ENCODE measurements around the gene PIP5KL1.

The PIP5KL1 gene

DNA sequence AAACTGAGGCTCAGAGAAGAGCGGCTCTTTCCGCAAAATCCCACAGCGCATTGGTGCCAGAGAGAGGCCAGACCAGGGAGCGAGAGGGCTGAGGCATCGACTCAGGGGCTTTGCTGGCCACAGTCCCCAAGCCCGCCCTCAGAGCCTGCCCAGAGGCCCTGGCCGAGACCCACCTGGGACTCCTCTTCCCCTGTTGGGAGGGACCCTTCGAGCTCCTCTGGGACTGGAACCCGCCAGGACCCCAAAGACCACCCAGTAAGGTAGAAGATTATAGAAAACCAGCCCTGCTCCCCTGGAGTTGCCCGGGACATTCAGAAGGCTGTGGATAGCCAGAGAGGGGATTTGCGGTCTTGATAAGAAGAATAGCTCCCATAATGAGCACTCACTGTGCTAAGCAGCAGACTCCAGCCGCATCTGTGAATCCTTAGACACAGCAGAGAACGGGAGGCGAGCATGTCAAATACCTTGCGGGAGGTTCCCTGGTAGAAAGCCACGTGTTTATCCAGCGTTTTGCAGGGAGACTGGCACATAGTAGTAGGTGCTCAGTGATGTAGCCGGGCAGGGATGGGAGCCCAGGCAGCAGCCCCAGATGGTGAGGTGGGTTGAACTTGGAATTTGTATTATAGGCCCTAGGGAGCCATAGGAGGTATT is 52.5 kb downstream of the PIP5KL1 start:
- peak overlapping the region; percentile 53 for H3K4me3 ChIP-seq (ENCODE audit: low read depth, low read length)
- no peak for DNase-seq (ENCODE audit: low read depth, low spot score)
- TF ChIP-seq, protein P1, sequence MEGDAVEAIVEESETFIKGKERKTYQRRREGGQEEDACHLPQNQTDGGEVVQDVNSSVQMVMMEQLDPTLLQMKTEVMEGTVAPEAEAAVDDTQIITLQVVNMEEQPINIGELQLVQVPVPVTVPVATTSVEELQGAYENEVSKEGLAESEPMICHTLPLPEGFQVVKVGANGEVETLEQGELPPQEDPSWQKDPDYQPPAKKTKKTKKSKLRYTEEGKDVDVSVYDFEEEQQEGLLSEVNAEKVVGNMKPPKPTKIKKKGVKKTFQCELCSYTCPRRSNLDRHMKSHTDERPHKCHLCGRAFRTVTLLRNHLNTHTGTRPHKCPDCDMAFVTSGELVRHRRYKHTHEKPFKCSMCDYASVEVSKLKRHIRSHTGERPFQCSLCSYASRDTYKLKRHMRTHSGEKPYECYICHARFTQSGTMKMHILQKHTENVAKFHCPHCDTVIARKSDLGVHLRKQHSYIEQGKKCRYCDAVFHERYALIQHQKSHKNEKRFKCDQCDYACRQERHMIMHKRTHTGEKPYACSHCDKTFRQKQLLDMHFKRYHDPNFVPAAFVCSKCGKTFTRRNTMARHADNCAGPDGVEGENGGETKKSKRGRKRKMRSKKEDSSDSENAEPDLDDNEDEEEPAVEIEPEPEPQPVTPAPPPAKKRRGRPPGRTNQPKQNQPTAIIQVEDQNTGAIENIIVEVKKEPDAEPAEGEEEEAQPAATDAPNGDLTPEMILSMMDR (IDR thresholded peaks at IDR 0.05; ENCODE audit: low read depth, low read length) = no peak
- in situ Hi-C loops (cut with HindIII; ENCODE audit: low sequenced_read_pairs) = no loop called here

- in situ Hi-C loops (cut with HindIII; ENCODE audit: low sequenced_read_pairs) = no loop called here
- H3K4me3 ChIP-seq (ENCODE audit: low read depth, low read length) = peak within 1 kb of the TSS; percentile 53
- DNase-seq (ENCODE audit: low read depth, low spot score) = peak; percentile 51
- TF ChIP-seq, protein P1 (IDR thresholded peaks at IDR 0.05; ENCODE audit: low read depth, low read length) = no peak
Observed at GRCh38 chr9:127877566-127877998, 53.0 kb downstream of the PIP5KL1 start, which contains the start of gene AK1. Gene AK1, minus strand, starts transcription at chr9:127877675. Its CDS starts 3,058 bp downstream, at chr9:127874617.

- DNase-seq (ENCODE audit: low read depth, low spot score) = no peak
- TF ChIP-seq, protein P1 (IDR thresholded peaks at IDR 0.05; ENCODE audit: low read depth, low read length) = no peak
- in situ Hi-C loops (cut with HindIII; ENCODE audit: low sequenced_read_pairs) = no loop called here
- peak overlapping the region; percentile 53 for H3K4me3 ChIP-seq (ENCODE audit: low read depth, low read length)
Observed at GRCh38 chr9:127876764-127877562, 53.6 kb downstream of the PIP5KL1 start.

DNA sequence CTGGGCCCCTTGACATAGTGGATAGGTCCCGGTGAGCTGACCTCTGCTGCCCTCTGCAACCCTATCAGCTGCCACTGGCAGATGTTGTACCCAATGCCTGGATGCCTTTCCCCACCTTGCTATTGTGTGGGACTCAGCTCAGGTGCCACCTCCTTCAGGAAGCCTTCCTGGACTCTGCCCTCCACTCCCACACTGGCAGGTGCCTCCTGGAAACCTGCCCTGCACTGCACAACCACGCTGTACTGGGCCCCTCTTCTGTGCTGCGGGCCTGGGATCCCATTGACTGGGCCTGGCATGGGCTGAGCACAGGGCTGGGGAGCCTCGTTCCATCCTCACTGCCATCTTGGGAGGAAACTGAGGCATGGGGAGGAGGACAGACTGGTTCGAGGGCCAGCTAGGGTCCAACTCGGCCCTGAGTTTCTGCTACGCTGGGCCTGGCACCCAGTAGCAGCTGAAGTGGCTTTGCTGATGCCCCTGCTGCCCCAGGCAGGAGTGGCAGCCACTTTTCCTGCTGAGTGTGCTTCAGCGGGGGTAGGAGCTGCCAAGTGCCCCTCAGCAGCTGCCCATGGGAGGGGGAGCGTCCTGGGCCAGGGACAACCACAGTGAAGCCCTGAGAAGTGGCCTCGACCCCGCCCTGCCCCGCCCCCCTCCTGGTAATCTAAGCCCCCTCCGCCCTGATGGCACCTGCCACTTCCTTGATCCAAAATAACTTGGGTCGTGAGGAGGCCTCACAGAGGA is 54.4 kb downstream of the PIP5KL1 start:
- TF ChIP-seq, protein P1 (IDR thresholded peaks at IDR 0.05; ENCODE audit: low read depth, low read length) = no peak
- H3K4me3 ChIP-seq (ENCODE audit: low read depth, low read length) = peak overlapping the region; percentile 13
- in situ Hi-C loops (cut with HindIII; ENCODE audit: low sequenced_read_pairs) = no loop called here
- DNase-seq (ENCODE audit: low read depth, low spot score) = no peak

GRCh38 chr9:127875306-127875966 is 55.1 kb downstream of the PIP5KL1 start:
- peak; percentile 75 for DNase-seq (ENCODE audit: low read depth, low spot score)

More at GRCh38 chr9:127875306-127875966, 55.1 kb downstream of the PIP5KL1 start:
- in situ Hi-C loops (cut with HindIII; ENCODE audit: low sequenced_read_pairs) = no loop called here
- H3K4me3 ChIP-seq (ENCODE audit: low read depth, low read length) = peak overlapping the region; percentile 18
- TF ChIP-seq, protein P1 (IDR thresholded peaks at IDR 0.05; ENCODE audit: low read depth, low read length) = no peak

Data from astrocyte of the spinal cord (primary cell).